Measurements from ENCODE around the gene DAB2IP. TPM values are rescaled to one million over a fixed set of nuclear protein-coding genes. Genes with fewer than 3 reads are reported as not detected.

The DAB2IP gene
- total RNA-seq, 1 experiment from 2014 or later, result 46.7 TPM

GRCh38 chr9:121674017-121674416, 22.6 kb downstream of the DAB2IP start:
- Histone ChIP-seq H3K4me2 (no peak overlapping the region), H3F3A (ENCODE audit: insufficient read depth, low read depth) (peaks cover 5% of the 10 kb centered on the region; the same call in 1 of the 2 replicates), H3K9me3 (ENCODE audit: insufficient read depth, low read depth) (no peaks in the 10 kb centered on the region), H3K36me3 (ENCODE audit: low read depth) (no peaks in the 10 kb centered on the region), H3K4me3 (no peak overlapping the region), H3K79me2 (ENCODE audit: low read depth) (no peaks in the 10 kb centered on the region), H4K20me1 (ENCODE audit: insufficient read depth) (no peaks in the 10 kb centered on the region), H3K27ac (no peak overlapping the region), H3K9me2 (ENCODE audit: insufficient read depth) (no peaks in the 10 kb centered on the region), H3K4me1 (replicated peaks; ENCODE audit: insufficient read depth) (no peaks in the 10 kb centered on the region), H3K27me3 (ENCODE audit: insufficient read depth, low read depth) (no peaks in the 10 kb centered on the region), H2AFZ (no peak overlapping the region)
- TF ChIP-seq CTCF (conservative IDR thresholded peaks at IDR 0.05) (no peak), EZH2 (IDR thresholded peaks at IDR 0.05; ENCODE audit: low read depth) (no peak)
- BruUV-seq (replicated peaks), result no TSS peak
- intact Hi-C loops (cut with micrococcal nuclease; ENCODE audit: unreplicated experiment), result no loop called here
- ChIA-PET POLR2A (ENCODE audit: unreplicated experiment) (no interaction called here), CTCF (no interaction called here)
- no peak for DNase-seq

DNA sequence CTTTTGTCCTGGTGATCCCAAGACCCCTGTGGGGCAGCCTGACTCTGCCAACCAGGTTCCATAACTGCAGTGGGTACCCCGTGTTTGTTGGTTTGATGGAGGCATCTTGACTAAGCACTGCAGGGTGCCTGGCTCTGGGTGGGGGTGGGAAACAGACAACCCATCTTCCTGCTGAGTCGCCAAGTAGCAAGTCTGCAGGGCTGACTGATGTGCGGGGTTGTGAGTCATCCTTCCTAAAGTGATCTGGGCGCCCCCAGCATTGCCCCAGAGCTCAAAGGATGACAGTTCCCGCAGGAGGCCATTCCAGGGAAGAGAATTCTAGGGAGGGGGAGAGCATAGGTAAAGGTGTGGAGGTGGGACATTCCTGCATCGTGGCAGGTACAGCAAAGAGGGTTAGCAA, 23.5 kb downstream of the DAB2IP start:
- CTCF ChIA-PET, result interaction anchor here (0.6 kb wide), 1 partner anchor 268 kb away, joined by 3 read pairs; no protein-coding TSS in a partner anchor

GRCh38 chr9:121675381-121675780, 23.9 kb downstream of the DAB2IP start:
- Histone ChIP-seq H3K79me2 (ENCODE audit: low read depth) (no peaks in the 10 kb centered on the region), H3F3A (ENCODE audit: insufficient read depth, low read depth) (peaks cover 5% of the 10 kb centered on the region; the same call in 1 of the 2 replicates), H3K9me2 (ENCODE audit: insufficient read depth) (no peaks in the 10 kb centered on the region), H3K27ac (no peak overlapping the region), H4K20me1 (ENCODE audit: insufficient read depth) (no peaks in the 10 kb centered on the region), H3K36me3 (ENCODE audit: low read depth) (no peaks in the 10 kb centered on the region), H3K4me3 (no peak overlapping the region), H3K4me2 (no peak overlapping the region), H3K4me1 (replicated peaks; ENCODE audit: insufficient read depth) (no peaks in the 10 kb centered on the region), H3K27me3 (ENCODE audit: insufficient read depth, low read depth) (no peaks in the 10 kb centered on the region), H3K9me3 (ENCODE audit: insufficient read depth, low read depth) (no peaks in the 10 kb centered on the region), H2AFZ (no peak overlapping the region)
- intact Hi-C loops (cut with micrococcal nuclease; ENCODE audit: unreplicated experiment), result no loop called here
- no peak for TF ChIP-seq CTCF (conservative IDR thresholded peaks at IDR 0.05)
- TF ChIP-seq EZH2 (IDR thresholded peaks at IDR 0.05; ENCODE audit: low read depth), result no peak
- no peak for DNase-seq
- no TSS peak for BruUV-seq (replicated peaks)
- CTCF ChIA-PET, result no interaction called here
- POLR2A ChIA-PET (ENCODE audit: unreplicated experiment), result no interaction called here

More for the DNA sequence above, 23.5 kb downstream of the DAB2IP start:
- Histone ChIP-seq H4K20me1 (ENCODE audit: insufficient read depth) (no peaks in the 10 kb centered on the region), H3K79me2 (ENCODE audit: low read depth) (no peaks in the 10 kb centered on the region), H3K36me3 (ENCODE audit: low read depth) (no peaks in the 10 kb centered on the region), H3K9me2 (ENCODE audit: insufficient read depth) (no peaks in the 10 kb centered on the region), H3K9me3 (ENCODE audit: insufficient read depth, low read depth) (no peaks in the 10 kb centered on the region), H3K4me3 (no peak overlapping the region), H2AFZ (no peak overlapping the region), H3K27ac (no peak overlapping the region), H3K27me3 (ENCODE audit: insufficient read depth, low read depth) (no peaks in the 10 kb centered on the region), H3F3A (ENCODE audit: insufficient read depth, low read depth) (peaks cover 5% of the 10 kb centered on the region; the same call in 1 of the 2 replicates), H3K4me2 (no peak overlapping the region), H3K4me1 (replicated peaks; ENCODE audit: insufficient read depth) (no peaks in the 10 kb centered on the region)
- DNase-seq, result no peak
- no TSS peak for BruUV-seq (replicated peaks)
- no peak for TF ChIP-seq EZH2 (IDR thresholded peaks at IDR 0.05; ENCODE audit: low read depth)
- TF ChIP-seq CTCF (conservative IDR thresholded peaks at IDR 0.05), result no peak
- intact Hi-C loops (cut with micrococcal nuclease; ENCODE audit: unreplicated experiment), result no loop called here
- POLR2A ChIA-PET (ENCODE audit: unreplicated experiment), result no interaction called here

Data from PC-9 (cell line).